Vagina (tissue), 2 donors: ENCODE data around the gene COL23A1. TPM values are rescaled to one million over a fixed set of nuclear protein-coding genes. Genes with fewer than 3 reads are reported as not detected.
A peak's percentile ranks its signal among the peaks of the same experiment; 100 is the strongest.

ENCODE experiments used
- DNase-seq, 2 donors: peaks; one replicate each; pipeline ENCODE4 v3.0.0-alpha.2; 2017; ENCODE audit errors: extremely low spot score in 2 of 2
- H3K27ac ChIP-seq: fragments of 200-600 bp; sonication (generic); one replicate; pipeline ENCODE4 v1.5.1; 2019
- H3K27me3 ChIP-seq: fragments of 200-600 bp; sonication (generic); one replicate; pipeline ENCODE4 v1.5.1; 2019
- H3K36me3 ChIP-seq, 2 donors: fragments of 200-600 bp; sonication (generic); one replicate each; pipeline ENCODE4 v1.5.1; 2017 to 2019
- H3K4me1 ChIP-seq: fragments of 200-600 bp; sonication (generic); one replicate; pipeline ENCODE4 v1.5.1; 2019
- H3K4me3 ChIP-seq, 2 donors: fragments of 200-600 bp; sonication (generic); 1 replicate in 1 of 2; 2 replicates in 1 of 2; pipeline ENCODE4 v1.5.1; 2016 to 2019
- H3K9me3 ChIP-seq: fragments of 200-600 bp; sonication (generic); one replicate; pipeline ENCODE4 v1.5.1; 2019
- POLR2A ChIP-seq, 2 donors: fragments of 450-650 bp; IDR thresholded peaks; one replicate each; pipeline ENCODE4 v1.6.1; 2017; ENCODE audit warnings: antibody characterized with exemption in 2 of 2, mild to moderate bottlenecking in 2 of 2, moderate library complexity in 2 of 2
- POLR2AphosphoS5 ChIP-seq, 2 donors: sonication (generic); formaldehyde crosslinking; IDR thresholded peaks; one replicate each; pipeline ENCODE4 v1.9.0; 2017; ENCODE audit warnings: antibody characterized with exemption in 2 of 2, mild to moderate bottlenecking in 2 of 2, low read depth in 1 of 2; ENCODE audit not compliant: insufficient read depth in 1 of 2
- intact Hi-C: fragments of 100-400 bp; cut with DNase I; formaldehyde crosslinking; loops from one replicate; pipeline ENCODE4 v1.15.1; 2023
- total RNA-seq: library from RNA; depleted of rRNA; stranded (reverse); fragments of >200 nt; gene quantifications from one replicate; pipeline ENCODE4 v1.2.3, GENCODE V29; 2016
- TF ChIP-seq, protein P1 (sequence below), 3 experiments: fragments of 450-650 bp in 2 of 3; fragments of 200-600 bp in 1 of 3; sonication (generic) in 1 of 3; IDR thresholded peaks; one replicate each; pipeline ENCODE4 v1.5.1; 2017 to 2019; ENCODE audit warnings: antibody characterized with exemption in 3 of 3, mild to moderate bottlenecking in 2 of 3, moderate library complexity in 2 of 3

The COL23A1 gene
- total RNA-seq, 1 donor from 2014 or later: 3.7 TPM

DNA sequence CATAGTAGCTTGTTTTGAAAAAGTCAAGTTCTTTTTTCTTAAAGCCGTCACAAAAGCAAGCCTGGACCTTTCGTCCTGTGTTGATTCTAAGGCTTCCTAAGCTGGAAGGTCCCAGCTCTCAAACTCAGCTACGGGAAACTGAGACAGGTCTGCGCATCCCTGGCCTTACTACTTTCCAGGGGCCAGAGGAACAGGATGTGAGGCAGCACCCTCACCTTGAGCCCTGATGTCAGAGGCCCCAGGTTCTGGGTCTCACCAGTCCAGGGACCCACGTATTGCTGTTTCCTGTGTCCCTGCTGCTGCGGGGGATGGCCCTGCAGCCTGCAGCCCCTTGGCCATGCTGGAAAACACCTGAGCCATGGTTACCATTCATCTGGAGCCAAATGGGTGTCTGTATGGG lies 123.9 kb downstream of the COL23A1 start:
- Histone ChIP-seq H3K27ac (no peak overlapping the region), H3K4me3 (no peak overlapping the region), H3K9me3 (no peaks in the 10 kb centered on the region), H3K27me3 (no peaks in the 10 kb centered on the region), H3K36me3 (no peaks in the 10 kb centered on the region), H3K4me1 (peaks cover 14% of the 10 kb centered on the region)
- intact Hi-C loops: no loop called here
- peak in 1 of 2 donors; percentile 81 for DNase-seq
- TF ChIP-seq POLR2A (IDR thresholded peaks at IDR 0.05) (no peak), POLR2AphosphoS5 (IDR thresholded peaks at IDR 0.05; ENCODE audit: insufficient read depth in 1 of 2, low read depth in 1 of 2) (no peak)
- TF ChIP-seq, protein P1, sequence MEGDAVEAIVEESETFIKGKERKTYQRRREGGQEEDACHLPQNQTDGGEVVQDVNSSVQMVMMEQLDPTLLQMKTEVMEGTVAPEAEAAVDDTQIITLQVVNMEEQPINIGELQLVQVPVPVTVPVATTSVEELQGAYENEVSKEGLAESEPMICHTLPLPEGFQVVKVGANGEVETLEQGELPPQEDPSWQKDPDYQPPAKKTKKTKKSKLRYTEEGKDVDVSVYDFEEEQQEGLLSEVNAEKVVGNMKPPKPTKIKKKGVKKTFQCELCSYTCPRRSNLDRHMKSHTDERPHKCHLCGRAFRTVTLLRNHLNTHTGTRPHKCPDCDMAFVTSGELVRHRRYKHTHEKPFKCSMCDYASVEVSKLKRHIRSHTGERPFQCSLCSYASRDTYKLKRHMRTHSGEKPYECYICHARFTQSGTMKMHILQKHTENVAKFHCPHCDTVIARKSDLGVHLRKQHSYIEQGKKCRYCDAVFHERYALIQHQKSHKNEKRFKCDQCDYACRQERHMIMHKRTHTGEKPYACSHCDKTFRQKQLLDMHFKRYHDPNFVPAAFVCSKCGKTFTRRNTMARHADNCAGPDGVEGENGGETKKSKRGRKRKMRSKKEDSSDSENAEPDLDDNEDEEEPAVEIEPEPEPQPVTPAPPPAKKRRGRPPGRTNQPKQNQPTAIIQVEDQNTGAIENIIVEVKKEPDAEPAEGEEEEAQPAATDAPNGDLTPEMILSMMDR (IDR thresholded peaks at IDR 0.05): no peak

DNA sequence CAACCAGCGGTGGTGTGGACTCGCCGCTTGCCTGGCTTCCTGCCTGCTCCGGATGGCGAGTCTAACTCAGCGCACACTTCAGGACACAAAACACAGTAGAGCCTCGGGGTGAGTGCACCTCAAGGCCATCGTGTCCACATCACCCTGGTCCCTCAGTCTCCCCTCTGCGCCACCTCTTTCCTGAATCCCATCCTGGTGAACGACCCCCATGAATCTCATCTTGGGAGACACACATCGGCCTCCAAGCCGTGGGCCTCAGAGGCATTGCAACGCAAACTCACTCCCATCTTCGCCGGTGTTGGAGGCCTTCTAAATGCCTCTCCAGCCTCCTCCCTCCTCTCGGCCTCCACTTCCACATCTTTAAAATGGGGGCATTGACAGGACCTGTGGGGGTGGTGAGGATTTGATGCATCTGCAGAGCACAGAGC lies 124.3 kb downstream of the COL23A1 start:
- intact Hi-C loops: no loop called here
- Histone ChIP-seq H3K27me3 (no peaks in the 10 kb centered on the region), H3K4me3 (no peak overlapping the region), H3K27ac (no peak overlapping the region), H3K9me3 (no peaks in the 10 kb centered on the region), H3K4me1 (peaks cover 14% of the 10 kb centered on the region), H3K36me3 (no peaks in the 10 kb centered on the region)
- TF ChIP-seq POLR2AphosphoS5 (IDR thresholded peaks at IDR 0.05; ENCODE audit: insufficient read depth in 1 of 2, low read depth in 1 of 2): no peak
- TF ChIP-seq, protein P1 (IDR thresholded peaks at IDR 0.05): no peak
- no peak for TF ChIP-seq POLR2A (IDR thresholded peaks at IDR 0.05)
- peak; percentile 28 to 56 for DNase-seq

DNA sequence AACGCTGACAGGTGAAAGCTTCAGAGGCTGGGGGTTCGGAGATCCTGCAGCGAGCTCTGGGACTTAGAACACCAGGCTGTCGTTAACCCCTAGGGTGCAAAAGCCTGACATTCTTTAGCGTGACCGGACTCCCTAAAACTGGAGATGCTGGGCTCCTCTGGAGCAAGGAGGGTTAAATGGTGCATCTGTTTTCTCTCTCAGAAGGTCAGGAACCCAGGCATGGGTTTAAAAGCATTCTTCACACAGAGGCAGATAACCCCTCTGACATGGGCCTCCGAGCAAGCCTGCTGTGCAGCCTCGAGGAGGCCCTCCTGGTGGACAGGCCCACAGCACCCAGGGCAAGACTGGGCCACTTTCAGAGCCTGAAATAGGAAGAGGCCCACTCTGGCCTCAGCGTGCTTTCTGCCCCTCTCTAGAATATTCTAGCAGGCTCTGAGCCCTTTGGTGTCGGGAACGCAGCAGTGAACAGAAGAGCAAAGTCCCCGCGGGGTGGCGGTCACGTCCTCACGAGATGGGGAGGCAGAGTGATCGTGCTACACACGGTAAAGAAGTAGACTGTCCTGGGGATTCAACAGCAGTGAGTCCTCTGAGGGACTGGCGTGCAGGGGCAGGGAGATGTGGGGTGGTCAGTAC lies 124.8 kb downstream of the COL23A1 start:
- Histone ChIP-seq H3K4me3 (no peak overlapping the region), H3K27me3 (no peaks in the 10 kb centered on the region), H3K27ac (no peak overlapping the region), H3K9me3 (no peaks in the 10 kb centered on the region), H3K4me1 (peaks cover 14% of the 10 kb centered on the region), H3K36me3 (no peaks in the 10 kb centered on the region)
- intact Hi-C loops: no loop called here
- TF ChIP-seq POLR2A (IDR thresholded peaks at IDR 0.05) (no peak), POLR2AphosphoS5 (IDR thresholded peaks at IDR 0.05; ENCODE audit: insufficient read depth in 1 of 2, low read depth in 1 of 2) (no peak)
- TF ChIP-seq, protein P1 (IDR thresholded peaks at IDR 0.05): no peak
- DNase-seq: peak in 1 of 2 donors; percentile 79

- TF ChIP-seq, protein P1 (IDR thresholded peaks at IDR 0.05): no peak
- TF ChIP-seq POLR2AphosphoS5 (IDR thresholded peaks at IDR 0.05; ENCODE audit: insufficient read depth in 1 of 2, low read depth in 1 of 2): no peak
- TF ChIP-seq POLR2A (IDR thresholded peaks at IDR 0.05): no peak
- H3K4me3 ChIP-seq: no peak overlapping the region
- no peak overlapping the region for H3K27ac ChIP-seq
- intact Hi-C loops: no loop called here
- peaks cover 14% of the 10 kb centered on the region for H3K4me1 ChIP-seq
- H3K36me3 ChIP-seq: no peaks in the 10 kb centered on the region
- peak in 1 of 2 donors; percentile 49 for DNase-seq
- no peaks in the 10 kb centered on the region for H3K9me3 ChIP-seq
- H3K27me3 ChIP-seq: no peaks in the 10 kb centered on the region
These were observed 125.7 kb downstream of the COL23A1 start for GRCh38 chr5:178464431-178465048.
